ENCODE measurements around the gene HMG20B. TPM values are rescaled to one million over a fixed set of nuclear protein-coding genes. Genes with fewer than 3 reads are reported as not detected.

The HMG20B gene
- total RNA-seq, 1 experiment from 2014 or later: 121 TPM

DNA sequence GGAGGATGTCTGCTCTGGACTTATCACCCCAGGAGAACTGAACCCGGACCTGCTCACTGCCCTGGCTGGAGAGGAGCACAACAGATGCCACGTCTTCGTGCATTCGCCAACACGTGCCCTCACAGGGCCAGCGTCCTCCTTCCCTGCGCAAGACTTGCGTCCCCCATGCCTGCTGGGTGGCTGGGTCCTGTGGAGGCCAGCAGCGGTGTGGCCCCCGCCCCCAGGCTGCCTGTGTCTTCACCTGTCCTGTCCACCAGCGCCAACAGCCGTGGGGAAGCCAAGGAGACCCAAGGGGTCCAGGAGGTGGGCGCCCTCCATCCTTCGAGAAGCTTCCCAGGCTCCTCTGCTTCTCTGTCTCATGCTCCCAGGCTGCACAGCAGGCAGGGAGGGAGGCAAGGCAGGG is 37.2 kb upstream of the HMG20B start:
- CTCF ChIA-PET: interaction anchor here (3.9 kb wide), 1 partner anchor 10 kb away, joined by 12 read pairs; no protein-coding TSS in a partner anchor
- Mint-ChIP-seq H3K4me3 (no peak overlapping the region), H3K36me3 (peaks cover 36% of the 10 kb centered on the region), H3K4me1 (peaks cover 9% of the 10 kb centered on the region), H3K9me3 (peaks cover 4% of the 10 kb centered on the region), H3K27me3 (ENCODE audit: low read depth) (no peaks in the 10 kb centered on the region), H3K27ac (no peak overlapping the region)
- POLR2A ChIA-PET: no interaction called here
- TF ChIP-seq, protein P1, sequence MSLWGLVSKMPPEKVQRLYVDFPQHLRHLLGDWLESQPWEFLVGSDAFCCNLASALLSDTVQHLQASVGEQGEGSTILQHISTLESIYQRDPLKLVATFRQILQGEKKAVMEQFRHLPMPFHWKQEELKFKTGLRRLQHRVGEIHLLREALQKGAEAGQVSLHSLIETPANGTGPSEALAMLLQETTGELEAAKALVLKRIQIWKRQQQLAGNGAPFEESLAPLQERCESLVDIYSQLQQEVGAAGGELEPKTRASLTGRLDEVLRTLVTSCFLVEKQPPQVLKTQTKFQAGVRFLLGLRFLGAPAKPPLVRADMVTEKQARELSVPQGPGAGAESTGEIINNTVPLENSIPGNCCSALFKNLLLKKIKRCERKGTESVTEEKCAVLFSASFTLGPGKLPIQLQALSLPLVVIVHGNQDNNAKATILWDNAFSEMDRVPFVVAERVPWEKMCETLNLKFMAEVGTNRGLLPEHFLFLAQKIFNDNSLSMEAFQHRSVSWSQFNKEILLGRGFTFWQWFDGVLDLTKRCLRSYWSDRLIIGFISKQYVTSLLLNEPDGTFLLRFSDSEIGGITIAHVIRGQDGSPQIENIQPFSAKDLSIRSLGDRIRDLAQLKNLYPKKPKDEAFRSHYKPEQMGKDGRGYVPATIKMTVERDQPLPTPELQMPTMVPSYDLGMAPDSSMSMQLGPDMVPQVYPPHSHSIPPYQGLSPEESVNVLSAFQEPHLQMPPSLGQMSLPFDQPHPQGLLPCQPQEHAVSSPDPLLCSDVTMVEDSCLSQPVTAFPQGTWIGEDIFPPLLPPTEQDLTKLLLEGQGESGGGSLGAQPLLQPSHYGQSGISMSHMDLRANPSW (CRISPR knock-in tag; conservative IDR thresholded peaks at IDR 0.05; ENCODE audit: low read depth): no peak
- TF ChIP-seq HMGA2 (CRISPR knock-in tag; IDR thresholded peaks at IDR 0.05): no peak
- no peak for TF ChIP-seq IRF2 (CRISPR knock-in tag; IDR thresholded peaks at IDR 0.05; ENCODE audit: borderline replicate concordance, low read depth)
- TF ChIP-seq TCF7 (CRISPR knock-in tag; IDR thresholded peaks at IDR 0.05; ENCODE audit: low read depth): no peak
- no peak for TF ChIP-seq NFE2L1 (CRISPR knock-in tag; IDR thresholded peaks at IDR 0.05)
- TF ChIP-seq, protein P2, sequence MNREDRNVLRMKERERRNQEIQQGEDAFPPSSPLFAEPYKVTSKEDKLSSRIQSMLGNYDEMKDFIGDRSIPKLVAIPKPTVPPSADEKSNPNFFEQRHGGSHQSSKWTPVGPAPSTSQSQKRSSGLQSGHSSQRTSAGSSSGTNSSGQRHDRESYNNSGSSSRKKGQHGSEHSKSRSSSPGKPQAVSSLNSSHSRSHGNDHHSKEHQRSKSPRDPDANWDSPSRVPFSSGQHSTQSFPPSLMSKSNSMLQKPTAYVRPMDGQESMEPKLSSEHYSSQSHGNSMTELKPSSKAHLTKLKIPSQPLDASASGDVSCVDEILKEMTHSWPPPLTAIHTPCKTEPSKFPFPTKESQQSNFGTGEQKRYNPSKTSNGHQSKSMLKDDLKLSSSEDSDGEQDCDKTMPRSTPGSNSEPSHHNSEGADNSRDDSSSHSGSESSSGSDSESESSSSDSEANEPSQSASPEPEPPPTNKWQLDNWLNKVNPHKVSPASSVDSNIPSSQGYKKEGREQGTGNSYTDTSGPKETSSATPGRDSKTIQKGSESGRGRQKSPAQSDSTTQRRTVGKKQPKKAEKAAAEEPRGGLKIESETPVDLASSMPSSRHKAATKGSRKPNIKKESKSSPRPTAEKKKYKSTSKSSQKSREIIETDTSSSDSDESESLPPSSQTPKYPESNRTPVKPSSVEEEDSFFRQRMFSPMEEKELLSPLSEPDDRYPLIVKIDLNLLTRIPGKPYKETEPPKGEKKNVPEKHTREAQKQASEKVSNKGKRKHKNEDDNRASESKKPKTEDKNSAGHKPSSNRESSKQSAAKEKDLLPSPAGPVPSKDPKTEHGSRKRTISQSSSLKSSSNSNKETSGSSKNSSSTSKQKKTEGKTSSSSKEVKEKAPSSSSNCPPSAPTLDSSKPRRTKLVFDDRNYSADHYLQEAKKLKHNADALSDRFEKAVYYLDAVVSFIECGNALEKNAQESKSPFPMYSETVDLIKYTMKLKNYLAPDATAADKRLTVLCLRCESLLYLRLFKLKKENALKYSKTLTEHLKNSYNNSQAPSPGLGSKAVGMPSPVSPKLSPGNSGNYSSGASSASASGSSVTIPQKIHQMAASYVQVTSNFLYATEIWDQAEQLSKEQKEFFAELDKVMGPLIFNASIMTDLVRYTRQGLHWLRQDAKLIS (CRISPR knock-in tag; IDR thresholded peaks at IDR 0.05; ENCODE audit: borderline replicate concordance): no peak
- no peak for TF ChIP-seq GTF2I (CRISPR knock-in tag; conservative IDR thresholded peaks at IDR 0.05)
- TF ChIP-seq, protein P3, sequence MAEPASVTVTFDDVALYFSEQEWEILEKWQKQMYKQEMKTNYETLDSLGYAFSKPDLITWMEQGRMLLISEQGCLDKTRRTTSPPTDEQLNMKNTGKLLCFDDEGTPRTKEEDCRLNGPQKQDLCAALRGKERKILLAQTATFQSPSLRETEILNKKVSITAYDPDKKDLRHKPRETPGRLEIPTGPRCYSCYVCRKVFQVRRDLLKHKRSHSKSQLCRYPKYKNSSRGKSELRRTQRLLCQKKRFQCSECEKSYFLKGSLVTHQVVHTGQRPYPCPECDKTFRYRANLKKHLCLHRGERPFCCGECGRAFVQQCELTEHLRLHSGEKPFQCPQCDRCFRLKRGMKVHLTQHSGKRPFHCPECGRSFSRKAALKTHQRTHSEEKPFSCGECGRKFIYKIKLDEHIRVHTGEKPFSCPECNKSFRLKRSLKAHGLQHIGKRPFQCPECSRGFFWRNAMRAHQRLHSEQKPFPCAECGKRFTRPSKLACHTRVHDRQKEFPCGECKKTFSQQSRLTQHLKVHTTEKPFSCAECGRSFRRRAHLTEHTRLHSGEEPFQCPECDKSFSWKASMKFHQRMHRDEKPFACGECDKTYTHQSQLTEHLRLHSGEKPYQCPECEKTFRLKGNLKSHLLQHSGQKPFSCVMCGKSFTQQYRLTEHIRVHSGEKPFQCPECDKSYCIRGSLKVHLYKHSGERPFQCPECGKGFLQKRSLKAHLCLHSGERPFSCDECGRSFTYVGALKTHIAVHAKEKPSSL (CRISPR knock-in tag; conservative IDR thresholded peaks at IDR 0.05): no peak
- no peak for TF ChIP-seq NFATC4 (CRISPR knock-in tag; IDR thresholded peaks at IDR 0.05)
- TF ChIP-seq ZNF121 (CRISPR knock-in tag; IDR thresholded peaks at IDR 0.05): no peak
- no peak for TF ChIP-seq ZNF416 (CRISPR knock-in tag; IDR thresholded peaks at IDR 0.05)
- TF ChIP-seq RELA (CRISPR knock-in tag; IDR thresholded peaks at IDR 0.05; ENCODE audit: borderline replicate concordance): no peak
- TF ChIP-seq, protein P4, sequence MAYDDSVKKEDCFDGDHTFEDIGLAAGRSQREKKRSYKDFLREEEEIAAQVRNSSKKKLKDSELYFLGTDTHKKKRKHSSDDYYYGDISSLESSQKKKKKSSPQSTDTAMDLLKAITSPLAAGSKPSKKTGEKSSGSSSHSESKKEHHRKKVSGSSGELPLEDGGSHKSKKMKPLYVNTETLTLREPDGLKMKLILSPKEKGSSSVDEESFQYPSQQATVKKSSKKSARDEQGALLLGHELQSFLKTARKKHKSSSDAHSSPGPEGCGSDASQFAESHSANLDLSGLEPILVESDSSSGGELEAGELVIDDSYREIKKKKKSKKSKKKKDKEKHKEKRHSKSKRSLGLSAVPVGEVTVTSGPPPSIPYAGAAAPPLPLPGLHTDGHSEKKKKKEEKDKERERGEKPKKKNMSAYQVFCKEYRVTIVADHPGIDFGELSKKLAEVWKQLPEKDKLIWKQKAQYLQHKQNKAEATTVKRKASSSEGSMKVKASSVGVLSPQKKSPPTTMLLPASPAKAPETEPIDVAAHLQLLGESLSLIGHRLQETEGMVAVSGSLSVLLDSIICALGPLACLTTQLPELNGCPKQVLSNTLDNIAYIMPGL (CRISPR knock-in tag; IDR thresholded peaks at IDR 0.05): no peak
- TF ChIP-seq, protein P5, sequence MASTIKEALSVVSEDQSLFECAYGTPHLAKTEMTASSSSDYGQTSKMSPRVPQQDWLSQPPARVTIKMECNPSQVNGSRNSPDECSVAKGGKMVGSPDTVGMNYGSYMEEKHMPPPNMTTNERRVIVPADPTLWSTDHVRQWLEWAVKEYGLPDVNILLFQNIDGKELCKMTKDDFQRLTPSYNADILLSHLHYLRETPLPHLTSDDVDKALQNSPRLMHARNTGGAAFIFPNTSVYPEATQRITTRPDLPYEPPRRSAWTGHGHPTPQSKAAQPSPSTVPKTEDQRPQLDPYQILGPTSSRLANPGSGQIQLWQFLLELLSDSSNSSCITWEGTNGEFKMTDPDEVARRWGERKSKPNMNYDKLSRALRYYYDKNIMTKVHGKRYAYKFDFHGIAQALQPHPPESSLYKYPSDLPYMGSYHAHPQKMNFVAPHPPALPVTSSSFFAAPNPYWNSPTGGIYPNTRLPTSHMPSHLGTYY (CRISPR knock-in tag; IDR thresholded peaks at IDR 0.05): no peak
- no peak for DNase-seq (ENCODE audit: low spot score)
- ATAC-seq: no peak

All from WTC11 (cell line).